SK-N-SH (cell line): Measurements from ENCODE around the gene DAB1. TPM values are rescaled to one million over a fixed set of nuclear protein-coding genes. Genes with fewer than 3 reads are reported as not detected.
"Not testable (repeated sequence)": the region's sequence is repeated elsewhere in the genome, so short reads cannot be mapped to it uniquely, and the experiment has no call there.

Source experiments
- CTCF ChIA-PET: fragments of 300-600, 350-600 bp; formaldehyde crosslinking; extraction: SDS; loops from one replicate; lab custom pipeline; 2021; lab: Yijun Ruan, JAX
- POLR2A ChIA-PET: fragments of 350-600 bp; sonication (Branson Sonifier 250); formaldehyde crosslinking; extraction: SDS; loops from one replicate; lab custom pipeline; 2020; ENCODE audit warnings: antibody characterized with exemption, inconsistent platforms; lab: Yijun Ruan, JAX
- DNase-seq: peaks from one replicate; pipeline ENCODE4 v3.0.0; 2012
- H2AFZ ChIP-seq: fragments of 200-600 bp; sonication (generic); 2 replicates; pipeline ENCODE4 v1.8.1; 2016; ENCODE audit warnings: antibody characterized with exemption, mild to moderate bottlenecking, low read depth
- H3F3A ChIP-seq: fragments of 200-600 bp; sonication (generic); replicated peaks from 2 replicates; pipeline ENCODE3; 2016; ENCODE audit warnings: antibody characterized with exemption, mild to moderate bottlenecking; ENCODE audit not compliant: insufficient read depth
- H3K27ac ChIP-seq, 2 experiments: fragments of 200-500 bp in 1 of 2; fragments of 200-600 bp in 1 of 2; sonication (Bioruptor generic) in 1 of 2; sonication (generic), shearing (Covaris generic) in 1 of 2; 2 replicates each; pipeline versions ENCODE4 v1.5.1 to v1.6.1; 2014 to 2016; ENCODE audit warnings: low read depth in 2 of 2, inconsistent platforms in 1 of 2, low read length in 1 of 2, mild to moderate bottlenecking in 1 of 2, mixed read lengths in 1 of 2
- H3K27me3 ChIP-seq: fragments of 200-600 bp; sonication (generic), shearing (Covaris generic); 2 replicates; pipeline ENCODE4 v1.6.1; 2016; ENCODE audit warnings: mixed run types; ENCODE audit not compliant: insufficient read depth
- H3K36me3 ChIP-seq, 2 experiments: fragments of 200-500 bp in 1 of 2; fragments of 200-600 bp in 1 of 2; sonication (Bioruptor generic) in 1 of 2; sonication (generic) in 1 of 2; replicated peaks in 1 of 2; 2 replicates each; pipeline versions ENCODE3 to v1.5.1; 2014 to 2016; ENCODE audit warnings: low read length in 1 of 2, mild to moderate bottlenecking in 1 of 2; ENCODE audit not compliant: insufficient read depth in 2 of 2, control insufficient read depth in 1 of 2
- H3K4me1 ChIP-seq, 2 experiments: fragments of 200-500 bp in 1 of 2; fragments of 200-600 bp in 1 of 2; sonication (Bioruptor generic) in 1 of 2; sonication (generic), shearing (Covaris generic) in 1 of 2; 2 replicates each; pipeline versions ENCODE4 v1.5.1 to v1.6.1; 2014 to 2016; ENCODE audit warnings: low read depth in 1 of 2, low read length in 1 of 2, mixed run types in 1 of 2; ENCODE audit not compliant: insufficient read depth in 2 of 2, control insufficient read depth in 1 of 2
- H3K4me2 ChIP-seq: fragments of 200-600 bp; sonication (generic), shearing (Covaris generic); 2 replicates; pipeline ENCODE4 v1.6.1; 2017; ENCODE audit warnings: mixed run types
- H3K4me3 ChIP-seq, 2 experiments: fragments of 200-500 bp in 1 of 2; fragments of 200-600 bp in 1 of 2; sonication (Bioruptor generic) in 1 of 2; sonication (generic), shearing (Covaris generic) in 1 of 2; 2 replicates each; pipeline versions ENCODE4 v1.5.1 to v1.8.1; 2014 to 2016; ENCODE audit warnings: low read depth in 2 of 2, inconsistent platforms in 1 of 2, low read length in 1 of 2, mild to moderate bottlenecking in 1 of 2, mixed read lengths in 1 of 2, moderate library complexity in 1 of 2
- H3K79me2 ChIP-seq: fragments of 200-600 bp; sonication (generic); 2 replicates; pipeline ENCODE4 v1.8.1; 2017; ENCODE audit warnings: mild to moderate bottlenecking; ENCODE audit not compliant: insufficient read depth
- H3K9ac ChIP-seq: fragments of 200-600 bp; sonication (generic); 2 replicates; pipeline ENCODE4 v1.6.1; 2017; ENCODE audit warnings: mixed run types
- H3K9me2 ChIP-seq: fragments of 200-600 bp; sonication (generic); 2 replicates; pipeline ENCODE4 v1.6.1; 2017; ENCODE audit warnings: mixed run types
- H3K9me3 ChIP-seq: fragments of 200-600 bp; sonication (generic); 2 replicates; pipeline ENCODE4 v1.6.1; 2017; ENCODE audit warnings: mixed run types, mild to moderate bottlenecking, moderate library complexity
- H4K20me1 ChIP-seq: fragments of 200-600 bp; sonication (generic); 2 replicates; pipeline ENCODE4 v1.6.1; 2017; ENCODE audit warnings: mild to moderate bottlenecking, mixed run types; ENCODE audit not compliant: insufficient read depth
- CTCF ChIP-seq: fragments of 200-600 bp; sonication (generic); IDR thresholded peaks from 2 replicates; pipeline ENCODE4 v1.6.1; 2017; ENCODE audit warnings: antibody characterized with exemption, mild to moderate bottlenecking, moderate library complexity
- EZH2phosphoT487 ChIP-seq: fragments of 200-600 bp; sonication (generic); IDR thresholded peaks from 2 replicates; pipeline ENCODE4 v1.6.1; 2017; ENCODE audit warnings: low read depth, mixed run types, mild to moderate bottlenecking, antibody characterized with exemption, moderate library complexity, borderline replicate concordance
- FOSL2 ChIP-seq: IDR thresholded peaks from 2 replicates; pipeline ENCODE4 v1.4.0; 2012; ENCODE audit warnings: low read depth, mild to moderate bottlenecking, moderate library complexity, borderline replicate concordance
- IRF3 ChIP-seq: fragments of 150-350 bp; IDR thresholded peaks from 2 replicates; pipeline ENCODE4 v1.6.1; 2016; ENCODE audit warnings: mild to moderate bottlenecking, low read depth, low read length
- RAD21 ChIP-seq: IDR thresholded peaks from 2 replicates; pipeline ENCODE4 v1.6.1; 2012; ENCODE audit warnings: mild to moderate bottlenecking, low read length
- RXRA ChIP-seq: IDR thresholded peaks from 2 replicates; pipeline ENCODE4 v1.4.0; 2012; ENCODE audit warnings: low read depth, mild to moderate bottlenecking, borderline replicate concordance
- TEAD4 ChIP-seq: IDR thresholded peaks from 2 replicates; pipeline ENCODE4 v1.4.0; 2012; ENCODE audit warnings: mild to moderate bottlenecking, borderline replicate concordance; ENCODE audit not compliant: insufficient read depth
- USF2 ChIP-seq: fragments of 150-350 bp; IDR thresholded peaks from 2 replicates; pipeline ENCODE4 v1.6.1; 2017; ENCODE audit warnings: antibody characterized with exemption, low read length, low read depth, borderline replicate concordance
- WGBS: methylation state at CpG from one replicate; pipeline ENCODE4 v1.1.6; 2017; ENCODE audit warnings: low lambda C conversion rate; 5-methylcytosine and 5-hydroxymethylcytosine counted together
- polyA plus RNA-seq, 3 experiments: library from polyadenylated mRNA; depleted of rRNA; stranded (reverse); fragments of >200 nt; gene quantifications; 2 replicates each; pipeline ENCODE4 v1.2.3, GENCODE V29; 2012

The DAB1 gene
- polyA plus RNA-seq, 1 of the 3 experiments (the other 2 are of a cell fraction) = 2.9 TPM

GRCh38 chr1:57344265-57344664 lies 79.6 kb downstream of the DAB1 start:
- no peaks in the 10 kb centered on the region for H3K4me1 ChIP-seq
- no peak for DNase-seq
- H4K20me1 ChIP-seq = no peaks in the 10 kb centered on the region
- WGBS = 80% methylated on average over 7 of the region's 7 CpGs
- H3K9ac ChIP-seq = no peak overlapping the region
- ChIA-PET POLR2A (no interaction called here), CTCF (no interaction called here)
- H3K4me3 ChIP-seq = no peak overlapping the region
- no peaks in the 10 kb centered on the region for H3K9me2 ChIP-seq
- H2AFZ ChIP-seq = no peak overlapping the region
- H3K27me3 ChIP-seq = no peaks in the 10 kb centered on the region
- no peak overlapping the region for H3K4me2 ChIP-seq
- no peak overlapping the region for H3K27ac ChIP-seq
- no peaks in the 10 kb centered on the region for H3K79me2 ChIP-seq
- no peaks in the 10 kb centered on the region for H3K9me3 ChIP-seq
- no peaks in the 10 kb centered on the region for H3K36me3 ChIP-seq
- TF ChIP-seq CTCF (no peak), TEAD4 (no peak)
- TF ChIP-seq, all 33 proteins: peak for 0
- H3F3A ChIP-seq = no peaks in the 10 kb centered on the region

GRCh38 chr1:57343298-57343915 lies 80.5 kb downstream of the DAB1 start:
- H3K36me3 ChIP-seq, H3K9me2 ChIP-seq, CTCF ChIA-PET, H3K4me3 ChIP-seq, H3K4me2 ChIP-seq, POLR2A ChIA-PET, H2AFZ ChIP-seq, H3K4me1 ChIP-seq, H3K27me3 ChIP-seq, H3K9me3 ChIP-seq, H4K20me1 ChIP-seq, H3K79me2 ChIP-seq, H3K9ac ChIP-seq, H3F3A ChIP-seq, DNase-seq, H3K27ac ChIP-seq: not testable (repeated sequence)
- WGBS = 74% methylated on average over 10 of the region's 34 CpGs

- 61% methylated on average over 3 of the region's 3 CpGs for WGBS
- Histone ChIP-seq H3K9ac (no peak overlapping the region), H3K27me3 (no peaks in the 10 kb centered on the region), H3K36me3 (no peaks in the 10 kb centered on the region), H3K79me2 (no peaks in the 10 kb centered on the region), H3K4me3 (no peak overlapping the region), H3F3A (no peaks in the 10 kb centered on the region), H4K20me1 (no peaks in the 10 kb centered on the region), H3K4me1 (no peaks in the 10 kb centered on the region), H3K27ac (no peak overlapping the region), H3K4me2 (no peak overlapping the region), H3K9me2 (no peaks in the 10 kb centered on the region), H2AFZ (no peak overlapping the region), H3K9me3 (no peaks in the 10 kb centered on the region)
- POLR2A ChIA-PET = no interaction called here
- DNase-seq = no peak
- TF ChIP-seq EZH2phosphoT487 = no peak
- TF ChIP-seq RXRA = no peak
- TF ChIP-seq IRF3 = no peak
- no peak for TF ChIP-seq RAD21
- no peak for TF ChIP-seq FOSL2
- no peak for TF ChIP-seq USF2
- CTCF ChIA-PET = no interaction called here
These were observed 82.1 kb downstream of the DAB1 start for GRCh38 chr1:57341721-57342120.
